AG04449 (cell line): ENCODE data around the gene ACYP2.
A peak's percentile ranks its signal among the peaks of the same experiment; 100 is the strongest.

Experiments used
- CTCF ChIA-PET: fragments of 350-600 bp; formaldehyde crosslinking; extraction: SDS; loops from one replicate; lab custom pipeline; 2021; ENCODE audit warnings: antibody characterized with exemption; lab: Yijun Ruan, JAX
- POLR2A ChIA-PET: fragments of 400-600, 350-600 bp; formaldehyde crosslinking; extraction: SDS; loops from one replicate; lab custom pipeline; 2020; ENCODE audit warnings: antibody characterized with exemption, inconsistent platforms; lab: Yijun Ruan, JAX
- DNase-seq: peaks from one replicate; pipeline ENCODE4 v3.0.0-alpha.2; 2010; ENCODE audit warnings: low read depth, low spot score
- H3K4me3 ChIP-seq: 2 replicates; pipeline ENCODE4 v1.5.1; 2011; ENCODE audit warnings: low read depth, mild to moderate bottlenecking, control low read depth, low read length
- CTCF ChIP-seq: IDR thresholded peaks from one replicate; pipeline ENCODE4 v1.5.1; 2011; ENCODE audit warnings: mild to moderate bottlenecking, moderate library complexity, low read length, control low read depth, inconsistent platforms; ENCODE audit not compliant: insufficient read depth; ENCODE audit errors: missing control alignments

Gene ACYP2

GRCh38 chr2:54330162-54330925 lies 214.9 kb downstream of the ACYP2 start:
- ChIA-PET POLR2A (interaction anchor here (0.8 to 1.4 kb wide), 4 partner anchors 11 to 127 kb away, joined by 3 to 4 read pairs (median 4); no protein-coding TSS in a partner anchor), CTCF (interaction anchor here (0.7 kb wide), 1 partner anchor 10 kb away, joined by 3 read pairs; no protein-coding TSS in a partner anchor)
- no peak for TF ChIP-seq CTCF
- no peak for DNase-seq
- peak overlapping the region; percentile 79 for H3K4me3 ChIP-seq

GRCh38 chr2:54330926-54331835 lies 215.8 kb downstream of the ACYP2 start:
- ChIA-PET CTCF (interaction anchor here (1.0 kb wide), 2 partner anchors 9 to 22 kb away, joined by 3 read pairs; no protein-coding TSS in a partner anchor), POLR2A (no interaction called here)
- peak overlapping the region; percentile 79 for H3K4me3 ChIP-seq
- no peak for DNase-seq
- TF ChIP-seq CTCF, result no peak

GRCh38 chr2:54332386-54332785 lies 217.0 kb downstream of the ACYP2 start:
- no peak for TF ChIP-seq CTCF
- no peak overlapping the region for H3K4me3 ChIP-seq
- no peak for DNase-seq
- ChIA-PET CTCF (interaction anchor here (1.0 kb wide), 1 partner anchor 8 kb away, joined by 3 read pairs; no protein-coding TSS in a partner anchor), POLR2A (no interaction called here)

- no peak for TF ChIP-seq CTCF
- DNase-seq, result peak; percentile 85
- POLR2A ChIA-PET, result interaction anchor here (0.5 to 1.4 kb wide), 12 partner anchors 24 to 330 kb away, joined by 3 to 5 read pairs (median 3); no protein-coding TSS in a partner anchor
- H3K4me3 ChIP-seq, result peak overlapping the region; percentile 29
- CTCF ChIA-PET, result interaction anchor here (1.0 to 1.9 kb wide), 4 partner anchors 28 to 367 kb away, joined by 3 to 5 read pairs (median 3); no protein-coding TSS in a partner anchor
These were observed 220.9 kb downstream of the ACYP2 start for GRCh38 chr2:54336136-54336976.

- no peak for TF ChIP-seq CTCF
- ChIA-PET CTCF (interaction anchor here (0.8 to 1.3 kb wide), 3 partner anchors 9 to 157 kb away, joined by 3 read pairs; no protein-coding TSS in a partner anchor), POLR2A (interaction anchor here (0.8 to 1.4 kb wide), 8 partner anchors 23 to 329 kb away, joined by 3 to 5 read pairs (median 3); no protein-coding TSS in a partner anchor)
- no peak for DNase-seq
- H3K4me3 ChIP-seq, result peak overlapping the region; percentile 29
These were observed 221.5 kb downstream of the ACYP2 start for GRCh38 chr2:54336977-54337255.
